ENCODE measurements around the gene ASH1L.

- TF ChIP-seq, protein P1, sequence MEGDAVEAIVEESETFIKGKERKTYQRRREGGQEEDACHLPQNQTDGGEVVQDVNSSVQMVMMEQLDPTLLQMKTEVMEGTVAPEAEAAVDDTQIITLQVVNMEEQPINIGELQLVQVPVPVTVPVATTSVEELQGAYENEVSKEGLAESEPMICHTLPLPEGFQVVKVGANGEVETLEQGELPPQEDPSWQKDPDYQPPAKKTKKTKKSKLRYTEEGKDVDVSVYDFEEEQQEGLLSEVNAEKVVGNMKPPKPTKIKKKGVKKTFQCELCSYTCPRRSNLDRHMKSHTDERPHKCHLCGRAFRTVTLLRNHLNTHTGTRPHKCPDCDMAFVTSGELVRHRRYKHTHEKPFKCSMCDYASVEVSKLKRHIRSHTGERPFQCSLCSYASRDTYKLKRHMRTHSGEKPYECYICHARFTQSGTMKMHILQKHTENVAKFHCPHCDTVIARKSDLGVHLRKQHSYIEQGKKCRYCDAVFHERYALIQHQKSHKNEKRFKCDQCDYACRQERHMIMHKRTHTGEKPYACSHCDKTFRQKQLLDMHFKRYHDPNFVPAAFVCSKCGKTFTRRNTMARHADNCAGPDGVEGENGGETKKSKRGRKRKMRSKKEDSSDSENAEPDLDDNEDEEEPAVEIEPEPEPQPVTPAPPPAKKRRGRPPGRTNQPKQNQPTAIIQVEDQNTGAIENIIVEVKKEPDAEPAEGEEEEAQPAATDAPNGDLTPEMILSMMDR (IDR thresholded peaks at IDR 0.05) = no peak
- TF ChIP-seq POLR2A (IDR thresholded peaks at IDR 0.05) = no peak
These were observed 269.4 kb downstream of the ASH1L start for GRCh38 chr1:155293086-155293749.

All from Peyer's patch (tissue), 4 donors.